ENCODE measurements around the gene CASP12. TPM values are rescaled to one million over a fixed set of nuclear protein-coding genes. Genes with fewer than 3 reads are reported as not detected.

Gene CASP12
- total RNA-seq, 1 experiment from 2014 or later: 0.20 TPM

- peak; percentile 21 for DNase-seq (ENCODE audit: low read depth)
Observed at GRCh38 chr11:104892723-104893511, 5.3 kb downstream of the CASP12 start.

GRCh38 chr11:104891135-104891534 is 7.1 kb downstream of the CASP12 start:
- DNase-seq (ENCODE audit: low read depth): no peak

- DNase-seq (ENCODE audit: low read depth): no peak
Observed at GRCh38 chr11:104883342-104883741, 14.9 kb downstream of the CASP12 start.

- DNase-seq (ENCODE audit: low read depth): no peak
Observed at GRCh38 chr11:104881117-104881794, 17.0 kb downstream of the CASP12 start.

GRCh38 chr11:104879514-104880190 is 18.6 kb downstream of the CASP12 start:
- DNase-seq (ENCODE audit: low read depth): no peak

GRCh38 chr11:104876861-104877431 is 21.3 kb downstream of the CASP12 start:
- DNase-seq (ENCODE audit: low read depth): no peak

GRCh38 chr11:104876324-104876723 is 21.9 kb downstream of the CASP12 start:
- no peak for DNase-seq (ENCODE audit: low read depth)

- DNase-seq (ENCODE audit: low read depth): no peak
Observed at GRCh38 chr11:104873252-104873651, 25.0 kb downstream of the CASP12 start.

GRCh38 chr11:104872393-104872792 is 25.9 kb downstream of the CASP12 start:
- DNase-seq (ENCODE audit: low read depth): no peak

GRCh38 chr11:104870910-104871309 is 27.4 kb downstream of the CASP12 start:
- peak; percentile 34 for DNase-seq (ENCODE audit: low read depth)

GRCh38 chr11:104866815-104867214 is 31.4 kb downstream of the CASP12 start:
- DNase-seq (ENCODE audit: low read depth): no peak

GRCh38 chr11:104858882-104859775 is 39.1 kb downstream of the CASP12 start:
- DNase-seq (ENCODE audit: low read depth): peak; percentile 15

- DNase-seq (ENCODE audit: low read depth): no peak
Observed at GRCh38 chr11:104856607-104857006, 41.7 kb downstream of the CASP12 start.

GRCh38 chr11:104855965-104856364 is 42.3 kb downstream of the CASP12 start:
- DNase-seq (ENCODE audit: low read depth): no peak

- no peak for DNase-seq (ENCODE audit: low read depth)
Observed at GRCh38 chr11:104853276-104853675, 45.0 kb downstream of the CASP12 start.

- peak; percentile 63 for DNase-seq (ENCODE audit: low read depth)
Observed at GRCh38 chr11:104852811-104853210, 45.4 kb downstream of the CASP12 start.

GRCh38 chr11:104846216-104846615 is 52.0 kb downstream of the CASP12 start:
- no peak for DNase-seq (ENCODE audit: low read depth)

GRCh38 chr11:104844451-104844850 is 53.8 kb downstream of the CASP12 start:
- no peak for DNase-seq (ENCODE audit: low read depth)

- no peak for DNase-seq (ENCODE audit: low read depth)
Observed at GRCh38 chr11:104843150-104843836, 55.0 kb downstream of the CASP12 start.

GRCh38 chr11:104841973-104842525 is 56.2 kb downstream of the CASP12 start:
- DNase-seq (ENCODE audit: low read depth): no peak

All from M059J (cell line).